GM23248 (cell line): ENCODE data around the gene DPYD.

Experiments used
- EZH2 ChIP-seq: fragments of 200-600 bp; sonication (generic); IDR thresholded peaks from 2 replicates; pipeline ENCODE4 v1.6.1; 2018; ENCODE audit warnings: antibody characterized with exemption, mild to moderate bottlenecking; ENCODE audit not compliant: insufficient read depth, poor library complexity, severe bottlenecking
- EZH2phosphoT487 ChIP-seq: fragments of 200-600 bp; sonication (generic); IDR thresholded peaks from 2 replicates; pipeline ENCODE4 v1.6.1; 2018; ENCODE audit warnings: antibody characterized with exemption, moderate library complexity, mild to moderate bottlenecking, low read depth; ENCODE audit not compliant: insufficient read depth

DNA sequence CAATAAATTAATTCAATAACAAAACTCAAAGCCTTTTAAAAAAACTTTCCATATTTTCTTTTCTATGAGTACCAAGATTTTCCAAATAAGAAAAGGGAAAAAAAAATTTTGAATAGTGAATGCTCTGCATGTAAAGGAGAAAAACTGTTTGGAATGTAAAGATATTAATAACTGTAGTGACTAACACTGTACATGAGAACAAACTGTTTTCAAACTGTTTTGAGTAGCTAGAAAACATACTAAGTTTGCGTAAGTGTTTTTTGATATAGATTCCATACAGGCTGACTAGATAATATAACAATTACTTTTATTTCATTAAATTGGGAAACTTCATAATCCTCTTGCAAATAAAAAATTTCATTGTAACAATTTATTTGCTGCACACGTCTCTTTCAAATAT, 150.5 kb downstream of the DPYD start:
- TF ChIP-seq EZH2 (no peak), EZH2phosphoT487 (no peak)
